SK-N-SH treated with all-trans-retinoic acid at 6 μM for 48 hours (cell line): Measurements from ENCODE around the gene FASLG.

Source experiments
- ARNTL ChIP-seq: fragments of 450-650 bp; formaldehyde crosslinking; IDR thresholded peaks from 2 replicates; pipeline ENCODE4 v1.5.0; 2020; ENCODE audit warnings: low read depth, mild to moderate bottlenecking, moderate library complexity, borderline replicate concordance
- ESRRG ChIP-seq: fragments of 250-450 bp; sonication (Bioruptor Pico); IDR thresholded peaks from 2 replicates; pipeline ENCODE4 v1.6.1; 2021; ENCODE audit warnings: mild to moderate bottlenecking
- PPARA ChIP-seq: fragments of 250-450 bp; sonication (Bioruptor Pico); IDR thresholded peaks from 2 replicates; pipeline ENCODE4 v1.5.0; 2020; ENCODE audit warnings: mild to moderate bottlenecking, borderline replicate concordance

DNA sequence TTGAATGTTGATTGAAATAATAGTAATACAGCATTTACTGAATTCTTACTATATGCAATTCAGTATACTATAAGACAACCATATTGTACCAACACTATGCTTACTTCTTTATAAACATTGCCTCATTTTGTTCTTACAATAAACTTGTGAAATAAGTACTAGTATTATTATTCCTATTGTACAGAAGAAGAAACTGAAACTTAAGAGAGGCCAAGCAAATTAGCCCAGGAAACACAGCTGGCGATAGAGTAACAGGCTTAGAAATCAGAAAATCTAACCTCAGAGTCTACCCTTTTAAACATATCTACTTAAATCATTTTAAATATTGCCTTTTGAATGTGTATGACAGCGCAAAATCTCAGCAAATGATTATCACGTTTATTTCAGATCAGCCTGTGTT is 41.7 kb downstream of the FASLG start:
- no peak for TF ChIP-seq ESRRG (CRISPR knock-in tag)
- no peak for TF ChIP-seq ARNTL
- TF ChIP-seq PPARA (CRISPR knock-in tag) = no peak
